ENCODE data around the gene GAPVD1. TPM values are rescaled to one million over a fixed set of nuclear protein-coding genes. Genes with fewer than 3 reads are reported as not detected.
"Not testable (repeated sequence)": the region's sequence is repeated elsewhere in the genome, so short reads cannot be mapped to it uniquely, and the experiment has no call there.

Gene GAPVD1
- 10 to 100 TPM; 36.5 to 53.7 (median 43.9) TPM for total RNA-seq
- polyA plus RNA-seq: 10 to 100 TPM in 1 of 2 donors, 1 to 10 TPM in 1; 9.4 to 23.4 TPM
- long read RNA-seq, donor 1, partial matches to known transcripts: 62 of 113 reads
- long read RNA-seq, donor 1, other reads (novel, unspliced or antisense): 46 of 113 reads
- long read RNA-seq, donor 2, partial matches to known transcripts: 11 of 12 reads
- long read RNA-seq, donor 2, other reads (novel, unspliced or antisense): 0 of 12 reads
- long read RNA-seq, donor 3, partial matches to known transcripts: 3 of 9 reads
- long read RNA-seq, donor 3, other reads (novel, unspliced or antisense): 4 of 9 reads

- H3K27me3 ChIP-seq: no peaks in the 10 kb centered on the region
- peak within 1 kb of the TSS in 1 of 2 donors; percentile 31 for H3K27ac ChIP-seq
- 1 to 2% (median 1%) methylated on average over 56 to 72 of the region's 72 CpGs for WGBS, 3 donors
- H3K4me1 ChIP-seq (ENCODE audit: insufficient read depth): peaks cover 7% of the 10 kb centered on the region
- DNase-seq: peak; percentile 82 to 92 (median 85)
- H3K9me3 ChIP-seq: no peaks in the 10 kb centered on the region
- H3K36me3 ChIP-seq: no peaks in the 10 kb centered on the region
- peak; percentile 55 for TF ChIP-seq POLR2A (IDR thresholded peaks at IDR 0.05)
- TF ChIP-seq EP300 (IDR thresholded peaks at IDR 0.05): no peak
- peak; percentile 53 to 74 (median 74) for TF ChIP-seq CTCF (IDR thresholded peaks at IDR 0.05)
- H3K4me3 ChIP-seq: peak within 1 kb of the TSS; percentile 82
- intact Hi-C loops (cut with DNase I): no loop called here
Measured at GRCh38 chr9:125261501-125262293, at the start of gene GAPVD1. Gene GAPVD1, plus strand, starts transcription at chr9:125261826. Its CDS starts 37,096 bp downstream, at chr9:125298922.

GRCh38 chr9:125214186-125214585, 47.4 kb upstream of the GAPVD1 start:
- Histone ChIP-seq H3K4me3 (no peak overlapping the region), H3K27ac (no peak overlapping the region), H3K4me1 (ENCODE audit: insufficient read depth) (no peaks in the 10 kb centered on the region), H3K9me3 (no peaks in the 10 kb centered on the region), H3K36me3 (no peaks in the 10 kb centered on the region), H3K27me3 (no peaks in the 10 kb centered on the region)
- 56 to 65% (median 57%) methylated on average over 5 of the region's 5 CpGs for WGBS, 3 donors
- TF ChIP-seq EP300 (IDR thresholded peaks at IDR 0.05) (no peak), CTCF (IDR thresholded peaks at IDR 0.05) (no peak), POLR2A (IDR thresholded peaks at IDR 0.05) (no peak)
- intact Hi-C loops (cut with DNase I): no loop called here
- DNase-seq: no peak

- Histone ChIP-seq H3K9me3 (no peaks in the 10 kb centered on the region), H3K27ac (no peak overlapping the region)
Measured at GRCh38 chr9:125218621-125219020, 43.0 kb upstream of the GAPVD1 start.

GRCh38 chr9:125224858-125225257, 36.8 kb upstream of the GAPVD1 start:
- H3K4me1 ChIP-seq (ENCODE audit: insufficient read depth); H3K9me3 ChIP-seq; intact Hi-C loops (cut with DNase I); H3K27me3 ChIP-seq; H3K36me3 ChIP-seq; DNase-seq; H3K4me3 ChIP-seq; H3K27ac ChIP-seq: not testable (repeated sequence)

More at GRCh38 chr9:125218621-125219020, 43.0 kb upstream of the GAPVD1 start:
- Histone ChIP-seq H3K4me1 (ENCODE audit: insufficient read depth) (no peaks in the 10 kb centered on the region), H3K4me3 (no peak overlapping the region), H3K27me3 (no peaks in the 10 kb centered on the region), H3K36me3 (no peaks in the 10 kb centered on the region)
- no peak for DNase-seq
- 89 to 96% (median 94%) methylated on average over 3 of the region's 3 CpGs for WGBS, 3 donors
- TF ChIP-seq EP300 (IDR thresholded peaks at IDR 0.05): no peak
- TF ChIP-seq POLR2A (IDR thresholded peaks at IDR 0.05): no peak
- no peak for TF ChIP-seq CTCF (IDR thresholded peaks at IDR 0.05)
- intact Hi-C loops (cut with DNase I): no loop called here

GRCh38 chr9:125227761-125228160, 33.9 kb upstream of the GAPVD1 start:
- Histone ChIP-seq H3K4me3 (no peak overlapping the region), H3K4me1 (ENCODE audit: insufficient read depth) (no peaks in the 10 kb centered on the region), H3K27me3 (no peaks in the 10 kb centered on the region), H3K27ac (no peak overlapping the region), H3K9me3 (no peaks in the 10 kb centered on the region), H3K36me3 (no peaks in the 10 kb centered on the region)
- 91 to 97% (median 96%) methylated on average over 6 of the region's 6 CpGs for WGBS, 3 donors
- no peak for DNase-seq
- TF ChIP-seq POLR2A (IDR thresholded peaks at IDR 0.05) (no peak), EP300 (IDR thresholded peaks at IDR 0.05) (no peak), CTCF (IDR thresholded peaks at IDR 0.05) (no peak)
- intact Hi-C loops (cut with DNase I): no loop called here

Data from ovary (tissue), 10 donors.